ENCODE results near the gene LOXHD1. TPM values are rescaled to one million over a fixed set of nuclear protein-coding genes. Genes with fewer than 3 reads are reported as not detected.
A peak's percentile ranks its signal among the peaks of the same experiment; 100 is the strongest.

Gene LOXHD1
- total RNA-seq, 3 donors from 2014 or later: 0.59 to 1.6 (median 0.80) TPM

- no peak for DNase-seq (ENCODE audit: low spot score in 2 of 2)
- no peak overlapping the region for H3K27ac ChIP-seq
- no peak overlapping the region for H3K4me3 ChIP-seq
- intact Hi-C loops (cut with DNase I; ENCODE audit: low total_unique reads): no loop called here
- TF ChIP-seq POLR2A (IDR thresholded peaks at IDR 0.05) (no peak), CTCF (IDR thresholded peaks at IDR 0.05) (no peak), POLR2AphosphoS5 (IDR thresholded peaks at IDR 0.05) (no peak)
- H3K36me3 ChIP-seq: no peaks in the 10 kb centered on the region
- H3K27me3 ChIP-seq: no peaks in the 10 kb centered on the region
- no peaks in the 10 kb centered on the region for H3K4me1 ChIP-seq
- no peaks in the 10 kb centered on the region for H3K9me3 ChIP-seq
Observed at GRCh38 chr18:46628206-46628605, 28.8 kb downstream of the LOXHD1 start.

GRCh38 chr18:46627136-46627535 is 29.9 kb downstream of the LOXHD1 start:
- H3K36me3 ChIP-seq: no peaks in the 10 kb centered on the region
- intact Hi-C loops (cut with DNase I; ENCODE audit: low total_unique reads): no loop called here
- no peaks in the 10 kb centered on the region for H3K27me3 ChIP-seq
- no peaks in the 10 kb centered on the region for H3K9me3 ChIP-seq
- no peak overlapping the region for H3K4me3 ChIP-seq
- H3K4me1 ChIP-seq: no peaks in the 10 kb centered on the region
- no peak overlapping the region for H3K27ac ChIP-seq
- DNase-seq (ENCODE audit: low spot score in 2 of 2): no peak
- TF ChIP-seq POLR2AphosphoS5 (IDR thresholded peaks at IDR 0.05) (no peak), POLR2A (IDR thresholded peaks at IDR 0.05) (no peak)

- TF ChIP-seq CTCF (IDR thresholded peaks at IDR 0.05): no peak
- TF ChIP-seq POLR2A (IDR thresholded peaks at IDR 0.05): no peak
- TF ChIP-seq POLR2AphosphoS5 (IDR thresholded peaks at IDR 0.05): no peak
- intact Hi-C loops (cut with DNase I; ENCODE audit: low total_unique reads): no loop called here
- H3K4me3 ChIP-seq: no peak overlapping the region
- H3K4me1 ChIP-seq: no peaks in the 10 kb centered on the region
- DNase-seq (ENCODE audit: low spot score in 2 of 2): no peak
- no peaks in the 10 kb centered on the region for H3K36me3 ChIP-seq
- H3K9me3 ChIP-seq: no peaks in the 10 kb centered on the region
- no peak overlapping the region for H3K27ac ChIP-seq
- no peaks in the 10 kb centered on the region for H3K27me3 ChIP-seq
Observed at GRCh38 chr18:46625069-46625468, 32.0 kb downstream of the LOXHD1 start.

GRCh38 chr18:46624127-46624526 is 32.9 kb downstream of the LOXHD1 start:
- TF ChIP-seq POLR2AphosphoS5 (IDR thresholded peaks at IDR 0.05): no peak
- no peak for TF ChIP-seq CTCF (IDR thresholded peaks at IDR 0.05)
- no peak for TF ChIP-seq POLR2A (IDR thresholded peaks at IDR 0.05)
- intact Hi-C loops (cut with DNase I; ENCODE audit: low total_unique reads): loop anchor here (5.0 kb wide), 1 partner anchor 848 kb away; no protein-coding TSS in a partner anchor
- Histone ChIP-seq H3K4me1 (no peaks in the 10 kb centered on the region), H3K27ac (no peak overlapping the region), H3K36me3 (no peaks in the 10 kb centered on the region), H3K27me3 (no peaks in the 10 kb centered on the region), H3K4me3 (peak overlapping the region in 1 of 3 donors; percentile 19), H3K9me3 (no peaks in the 10 kb centered on the region)
- no peak for DNase-seq (ENCODE audit: low spot score in 2 of 2)

GRCh38 chr18:46623541-46623940 is 33.5 kb downstream of the LOXHD1 start:
- H3K27ac ChIP-seq: no peak overlapping the region
- TF ChIP-seq POLR2A (IDR thresholded peaks at IDR 0.05) (no peak), POLR2AphosphoS5 (IDR thresholded peaks at IDR 0.05) (no peak), CTCF (IDR thresholded peaks at IDR 0.05) (no peak)
- no peaks in the 10 kb centered on the region for H3K36me3 ChIP-seq
- H3K4me1 ChIP-seq: no peaks in the 10 kb centered on the region
- H3K27me3 ChIP-seq: no peaks in the 10 kb centered on the region
- DNase-seq (ENCODE audit: low spot score in 2 of 2): no peak
- no peak overlapping the region for H3K4me3 ChIP-seq
- intact Hi-C loops (cut with DNase I; ENCODE audit: low total_unique reads): loop anchor here (5.0 kb wide), 1 partner anchor 849 kb away; no protein-coding TSS in a partner anchor
- H3K9me3 ChIP-seq: no peaks in the 10 kb centered on the region

- intact Hi-C loops (cut with DNase I; ENCODE audit: low total_unique reads): loop anchor here (5.0 kb wide), 1 partner anchor 849 kb away; no protein-coding TSS in a partner anchor
- TF ChIP-seq POLR2AphosphoS5 (IDR thresholded peaks at IDR 0.05) (no peak), POLR2A (IDR thresholded peaks at IDR 0.05) (no peak), CTCF (IDR thresholded peaks at IDR 0.05) (no peak)
- Histone ChIP-seq H3K4me1 (no peaks in the 10 kb centered on the region), H3K4me3 (no peak overlapping the region), H3K27me3 (no peaks in the 10 kb centered on the region), H3K36me3 (no peaks in the 10 kb centered on the region), H3K27ac (no peak overlapping the region), H3K9me3 (no peaks in the 10 kb centered on the region)
- no peak for DNase-seq (ENCODE audit: low spot score in 2 of 2)
Observed at GRCh38 chr18:46622999-46623398, 34.0 kb downstream of the LOXHD1 start.
